ENCODE data around the gene IL7R. TPM values are rescaled to one million over a fixed set of nuclear protein-coding genes. Genes with fewer than 3 reads are reported as not detected.
A peak's percentile ranks its signal among the peaks of the same experiment; 100 is the strongest.

IL7R gene
- total RNA-seq (2012; rRNA removed) (56.9 and 71.7 TPM in 2 replicates), polyA plus RNA-seq (2012; rRNA removed) (39.0 and 40.7 TPM in 2 replicates), Bru-seq, nascent RNA (percentile 85 among the genes with signal in this experiment), BruChase-seq, experiment 1, labeled RNA remaining after a 6-hour chase (percentile 89 among the genes with signal in this experiment), BruChase-seq, experiment 2, labeled RNA remaining after a 2-hour chase (percentile 86 among the genes with signal in this experiment)
- polyA plus RNA-seq (2012; cell fraction: cytosol; rRNA removed), result 12.9 and 32.4 TPM in 2 replicates
- polyA plus RNA-seq (2012; cell fraction: nucleus; rRNA removed; ENCODE audit: low replicate concordance), result 7.9 and 30.3 TPM in 2 replicates
- long read RNA-seq, full-length matches to known transcripts, result 4 of 35 reads
- long read RNA-seq, partial matches to known transcripts, result 26 of 35 reads
- long read RNA-seq, other reads (novel, unspliced or antisense), result 5 of 35 reads

GRCh38 chr5:35856765-35857351 is at the start of gene IL7R:
Gene IL7R (plus strand): TSS chr5:35856891. CDS start chr5:35856978, 87 bp downstream.
- ATAC-seq (ENCODE audit: low read depth), result peak; percentile 56
- Histone ChIP-seq H3K9ac (ENCODE audit: low read depth, low read length) (peak within 1 kb of the TSS; percentile 96; the same call in 1 of the 2 replicates), H2AFZ (replicated peaks; ENCODE audit: low read length, poor library complexity) (no peak within 1 kb of the TSS), H4K8ac (ENCODE audit: low read depth in 2 of 2, low read length in 2 of 2) (peak within 1 kb of the TSS; percentile 78 to 92), H3K18ac (ENCODE audit: low read depth, low read length) (peak within 1 kb of the TSS; percentile 96), H3K9me3 (ENCODE audit: control insufficient read depth, insufficient read depth, low read length) (no peaks in the 10 kb centered on the region), H3K4me3 (ENCODE audit: insufficient read depth, low read depth, low read length) (peak within 1 kb of the TSS; percentile 52; the same call in 1 of the 2 replicates), H3K4me2 (ENCODE audit: low read depth, low read length) (peak within 1 kb of the TSS; percentile 83), H3K56ac (ENCODE audit: extremely low read depth, insufficient read depth, low read length) (peak within 1 kb of the TSS; percentile 90), H4K5ac (ENCODE audit: low read depth, low read length) (peak within 1 kb of the TSS; percentile 88), H2BK20ac (ENCODE audit: low read depth, low read length) (peak within 1 kb of the TSS; percentile 80), H3K14ac (replicated peaks; ENCODE audit: low read depth, low read length) (peak within 1 kb of the TSS; percentile 85), H3K79me1 (ENCODE audit: low read depth in 1 of 2, low read length in 2 of 2) (peaks cover 4 to 21% of the 10 kb centered on the region in 2 experiments), H2BK120ac (ENCODE audit: low read depth, low read length) (peak within 1 kb of the TSS; percentile 71), H2BK15ac (ENCODE audit: low read depth, low read length) (peak within 1 kb of the TSS; percentile 55), H2AK5ac (ENCODE audit: low read depth, low read length) (peak within 1 kb of the TSS; percentile 60), H3K36me3 (ENCODE audit: control insufficient read depth, insufficient read depth, low read length) (peaks cover 4% of the 10 kb centered on the region; the same call in 1 of the 2 replicates), H3K4ac (ENCODE audit: low read depth, low read length) (peak within 1 kb of the TSS; percentile 67), H3K23ac (ENCODE audit: low read depth, low read length) (peak within 1 kb of the TSS; percentile 89; the same call in 1 of the 2 replicates), H3K27me3 (ENCODE audit: control insufficient read depth, insufficient read depth, low read length) (no peaks in the 10 kb centered on the region), H3K4me1 (ENCODE audit: control insufficient read depth, insufficient read depth, low read length) (peaks cover 11% of the 10 kb centered on the region), H4K20me1 (ENCODE audit: insufficient read depth, low read length) (no peaks in the 10 kb centered on the region), H4K91ac (ENCODE audit: insufficient read depth, low read depth, low read length) (peak within 1 kb of the TSS; percentile 75), H2BK5ac (ENCODE audit: low read depth, low read length, poor library complexity, severe bottlenecking) (peak within 1 kb of the TSS; percentile 99), H3K9me1 (ENCODE audit: insufficient read depth, low read length) (peaks cover 6% of the 10 kb centered on the region; the same call in 1 of the 2 replicates), H3K27ac (ENCODE audit: insufficient read depth, low read length) (peak within 1 kb of the TSS; percentile 83), H2AK9ac (replicated peaks; ENCODE audit: low read depth, low read length, poor library complexity) (no peak within 1 kb of the TSS)
- BruUV-seq (replicated peaks), result TSS peak; percentile 83
- TF ChIP-seq POLR2A (IDR thresholded peaks at IDR 0.05; ENCODE audit: low read depth, low read length) (0 out of 2 replicates have a peak, but pooled peaks have one; percentile 29), RAD21 (IDR thresholded peaks at IDR 0.05; ENCODE audit: low read length) (0 out of 2 replicates have a peak, but pooled peaks have one; percentile 1), MXI1 (IDR thresholded peaks at IDR 0.05; ENCODE audit: borderline replicate concordance, low read depth, low read length) (no peak)
- ChIA-PET POLR2A (ENCODE audit: unreplicated experiment) (no interaction called here), CTCF (interaction anchor here (3.8 kb wide), 1 partner anchor 69 kb away, joined by 12 read pairs; no protein-coding TSS in a partner anchor)
- dilution Hi-C loops (cut with HindIII; ENCODE audit: low sequenced_read_pairs, unreplicated experiment), result no loop called here
- WGBS, 2 experiments (ENCODE audit: extremely low coverage in 2 of 2, insufficient read length in 1 of 2), result no CpG with 5 or more reads among the region's 1 CpG
- intact Hi-C loops (cut with micrococcal nuclease), result loop anchor here (2.0 to 5.0 kb wide), 2 partner anchors 205 to 240 kb away; partner anchors contain the start of gene SPEF2
- in situ Hi-C loops (cut with MboI; ENCODE audit: low sequenced_read_pairs), result no loop called here
- DNase-seq, result peak; percentile 79
